22Rv1 (cell line): ENCODE results near the gene SGPL1.

Source experiments
- CTCF ChIP-seq: fragments of 450-650 bp; IDR thresholded peaks from 2 replicates; pipeline ENCODE4 v1.5.1; 2017; ENCODE audit warnings: mild to moderate bottlenecking
- ZFX ChIP-seq: fragments of 450-650 bp; IDR thresholded peaks from 2 replicates; pipeline ENCODE4 v1.6.1; 2017; ENCODE audit warnings: antibody characterized with exemption, borderline replicate concordance

DNA sequence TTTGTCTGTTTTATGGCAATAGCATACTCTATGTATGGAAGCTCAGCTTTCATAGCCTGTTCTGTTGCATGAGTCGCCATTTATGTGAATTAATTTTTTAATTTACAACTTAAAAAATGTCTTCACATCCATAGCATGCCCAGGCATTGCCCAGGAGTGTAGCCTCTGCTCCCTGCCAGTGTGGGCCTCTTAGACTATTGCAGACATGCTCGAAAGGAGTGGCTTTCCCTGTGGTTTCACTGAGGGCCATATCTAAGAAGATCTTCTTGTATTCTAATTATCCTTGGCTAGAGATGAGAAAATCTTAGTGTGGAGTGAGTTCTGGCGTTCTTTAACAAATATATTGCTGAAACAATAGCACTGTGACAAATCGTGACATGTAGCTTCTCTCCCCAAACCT is 37.3 kb downstream of the SGPL1 start:
- no peak for TF ChIP-seq CTCF
- no peak for TF ChIP-seq ZFX
